IMR-90 (cell line): ENCODE data around the gene AARS1. TPM values are rescaled to one million over a fixed set of nuclear protein-coding genes. Genes with fewer than 3 reads are reported as not detected.

Experiments
- ATAC-seq: fragments of 200-7000 bp; cut with Tn5 transposase; 2 replicates; pipeline ENCODE4 v1.9.1; 2020; ENCODE audit warnings: low read depth, mild to moderate bottlenecking, moderate library complexity
- BruUV-seq: library from RNA; stranded (reverse); fragments of 400-500 nt; replicated peaks from 2 replicates; lab custom pipeline; 2021; lab: Mats Ljungman, UMichigan
- CTCF ChIA-PET: fragments of 300-600 bp; formaldehyde crosslinking; extraction: SDS; loops from one replicate; lab custom pipeline; 2021; ENCODE audit warnings: antibody characterized with exemption; lab: Yijun Ruan, JAX
- POLR2A ChIA-PET: fragments of 300-600 bp; sonication (Branson Sonifier 250); formaldehyde crosslinking; loops from one replicate; lab custom pipeline; 2022; ENCODE audit warnings: antibody characterized with exemption; ENCODE audit not compliant: unreplicated experiment; lab: Charles Lee
- DNase-seq: peaks from one replicate; pipeline ENCODE4 v3.0.0; 2013
- H2AFZ ChIP-seq: replicated peaks from 2 replicates; pipeline ENCODE3; 2013; ENCODE audit warnings: low read length, mild to moderate bottlenecking; ENCODE audit not compliant: poor library complexity
- H2AK5ac ChIP-seq: 2 replicates; pipeline ENCODE4 v1.6.1; 2013; ENCODE audit warnings: low read depth, low read length, inconsistent platforms
- H2AK9ac ChIP-seq: replicated peaks from 2 replicates; pipeline ENCODE3; 2013; ENCODE audit warnings: mild to moderate bottlenecking, low read depth, low read length, moderate library complexity; ENCODE audit not compliant: poor library complexity
- H2BK120ac ChIP-seq: 2 replicates; pipeline ENCODE4 v1.6.1; 2013; ENCODE audit warnings: low read depth, low read length, inconsistent platforms
- H2BK15ac ChIP-seq: 3 replicates; pipeline ENCODE4 v1.6.1; 2013; ENCODE audit warnings: low read depth, low read length, inconsistent platforms
- H2BK20ac ChIP-seq: 2 replicates; pipeline ENCODE4 v1.6.1; 2013; ENCODE audit warnings: low read depth, mild to moderate bottlenecking, inconsistent platforms, low read length, moderate library complexity
- H2BK5ac ChIP-seq: 2 replicates; pipeline ENCODE4 v1.6.1; 2013; ENCODE audit warnings: mild to moderate bottlenecking, low read depth, low read length, inconsistent platforms; ENCODE audit not compliant: poor library complexity, severe bottlenecking
- H3K14ac ChIP-seq: replicated peaks from 2 replicates; pipeline ENCODE4 v1.6.1; 2013; ENCODE audit warnings: low read depth, low read length, inconsistent platforms
- H3K18ac ChIP-seq: 2 replicates; pipeline ENCODE4 v1.6.1; 2013; ENCODE audit warnings: low read depth, low read length, control low read depth
- H3K23ac ChIP-seq: 2 replicates; pipeline ENCODE4 v1.6.1; 2013; ENCODE audit warnings: low read depth, low read length, inconsistent platforms
- H3K27ac ChIP-seq: 2 replicates; pipeline ENCODE4 v1.5.1; 2013; ENCODE audit warnings: mild to moderate bottlenecking, control low read depth, low read length; ENCODE audit not compliant: insufficient read depth
- H3K27me3 ChIP-seq: 2 replicates; pipeline ENCODE4 v1.6.1; 2013; ENCODE audit warnings: low read length; ENCODE audit not compliant: control insufficient read depth, insufficient read depth
- H3K36me3 ChIP-seq: 2 replicates; pipeline ENCODE4 v1.6.1; 2013; ENCODE audit warnings: low read length, mixed read lengths; ENCODE audit not compliant: control insufficient read depth, insufficient read depth
- H3K4ac ChIP-seq: 2 replicates; pipeline ENCODE4 v1.6.1; 2013; ENCODE audit warnings: low read depth, low read length, inconsistent platforms
- H3K4me1 ChIP-seq: 2 replicates; pipeline ENCODE4 v1.6.1; 2013; ENCODE audit warnings: low read length, mixed read lengths; ENCODE audit not compliant: control insufficient read depth, insufficient read depth
- H3K4me2 ChIP-seq: 2 replicates; pipeline ENCODE4 v1.6.1; 2013; ENCODE audit warnings: low read depth, mild to moderate bottlenecking, control low read depth, low read length, moderate library complexity
- H3K4me3 ChIP-seq: 2 replicates; pipeline ENCODE4 v1.5.1; 2013; ENCODE audit warnings: low read depth, mild to moderate bottlenecking, control low read depth, low read length, moderate library complexity; ENCODE audit not compliant: insufficient read depth
- H3K56ac ChIP-seq: 2 replicates; pipeline ENCODE4 v1.6.1; 2013; ENCODE audit warnings: low read length, inconsistent platforms; ENCODE audit not compliant: insufficient read depth; ENCODE audit errors: extremely low read depth
- H3K79me1 ChIP-seq, 2 experiments: 2 replicates each; pipeline ENCODE4 v1.6.1; 2013; ENCODE audit warnings: low read length in 2 of 2, inconsistent platforms in 1 of 2, low read depth in 1 of 2
- H3K9ac ChIP-seq: 2 replicates; pipeline ENCODE4 v1.6.1; 2013; ENCODE audit warnings: low read depth, low read length, control low read depth
- H3K9me1 ChIP-seq: 2 replicates; pipeline ENCODE4 v1.6.1; 2013; ENCODE audit warnings: low read length, inconsistent platforms; ENCODE audit not compliant: insufficient read depth
- H3K9me3 ChIP-seq: 2 replicates; pipeline ENCODE4 v1.6.1; 2013; ENCODE audit warnings: low read length; ENCODE audit not compliant: control insufficient read depth, insufficient read depth
- H4K20me1 ChIP-seq: 2 replicates; pipeline ENCODE4 v1.6.1; 2013; ENCODE audit warnings: low read length, inconsistent platforms; ENCODE audit not compliant: insufficient read depth
- H4K5ac ChIP-seq: 2 replicates; pipeline ENCODE4 v1.6.1; 2013; ENCODE audit warnings: mild to moderate bottlenecking, low read depth, low read length, control low read depth
- H4K8ac ChIP-seq, 2 experiments: 2 replicates each; pipeline ENCODE4 v1.6.1; 2013; ENCODE audit warnings: low read depth in 2 of 2, low read length in 2 of 2, control low read depth in 1 of 2, inconsistent platforms in 1 of 2
- H4K91ac ChIP-seq: 2 replicates; pipeline ENCODE4 v1.6.1; 2013; ENCODE audit warnings: low read depth, low read length, inconsistent platforms; ENCODE audit not compliant: insufficient read depth
- BHLHE40 ChIP-seq: fragments of 150-350 bp; IDR thresholded peaks from 2 replicates; pipeline ENCODE4 v1.6.1; 2016; ENCODE audit warnings: mild to moderate bottlenecking, low read depth, low read length
- CEBPB ChIP-seq: IDR thresholded peaks from 2 replicates; pipeline ENCODE4 v1.6.1; 2012; ENCODE audit warnings: low read depth, low read length, improper control_type of control experiment
- CHD1 ChIP-seq: IDR thresholded peaks from 2 replicates; pipeline ENCODE4 v1.6.1; 2012; ENCODE audit warnings: low read depth, low read length, improper control_type of control experiment
- FOS ChIP-seq: fragments of 150-350 bp; IDR thresholded peaks from 2 replicates; pipeline ENCODE4 v1.6.1; 2016; ENCODE audit warnings: low read depth, low read length
- MAFK ChIP-seq: IDR thresholded peaks from 2 replicates; pipeline ENCODE4 v1.6.1; 2012; ENCODE audit warnings: low read depth, low read length, improper control_type of control experiment
- MAZ ChIP-seq: IDR thresholded peaks from 2 replicates; pipeline ENCODE4 v1.6.1; 2012; ENCODE audit warnings: low read depth, mild to moderate bottlenecking, low read length, improper control_type of control experiment, moderate library complexity, borderline replicate concordance
- MXI1 ChIP-seq: IDR thresholded peaks from 2 replicates; pipeline ENCODE4 v1.6.1; 2012; ENCODE audit warnings: low read depth, mild to moderate bottlenecking, low read length, moderate library complexity, borderline replicate concordance
- NFE2L2 ChIP-seq: fragments of 150-350 bp; IDR thresholded peaks from 2 replicates; pipeline ENCODE4 v1.6.1; 2016; ENCODE audit warnings: low read depth, mild to moderate bottlenecking, low read length
- POLR2A ChIP-seq: IDR thresholded peaks from 2 replicates; pipeline ENCODE4 v1.6.1; 2012; ENCODE audit warnings: mild to moderate bottlenecking, low read depth, low read length
- RAD21 ChIP-seq: IDR thresholded peaks from 2 replicates; pipeline ENCODE4 v1.6.1; 2012; ENCODE audit warnings: low read length, improper control_type of control experiment
- RFX5 ChIP-seq: IDR thresholded peaks from 2 replicates; pipeline ENCODE4 v1.8.0; 2012; ENCODE audit warnings: low read depth, mild to moderate bottlenecking, low read length, moderate library complexity
- SMC3 ChIP-seq: fragments of 150-350 bp; IDR thresholded peaks from 2 replicates; pipeline ENCODE4 v1.6.1; 2016; ENCODE audit warnings: low read depth, mild to moderate bottlenecking, antibody characterized with exemption, low read length, moderate library complexity
- WGBS, 2 experiments: methylation state at CpG; one replicate each; pipeline versions ENCODE4 v1.1.5 to v1.1.7; 2013; ENCODE audit warnings: missing lambda C conversion rate in 2 of 2; ENCODE audit not compliant: insufficient read length in 1 of 2; ENCODE audit errors: extremely low coverage in 2 of 2; 5-methylcytosine and 5-hydroxymethylcytosine counted together
- dilution Hi-C: fragments of 300-500 bp; cut with HindIII; formaldehyde crosslinking; loops from one replicate; pipeline ENCODE4 v1.14.3; 2018; ENCODE audit warnings: low sequenced_read_pairs; ENCODE audit not compliant: unreplicated experiment
- in situ Hi-C: fragments of 300-500 bp; cut with MboI; formaldehyde crosslinking; loops from 3 replicates; pipeline ENCODE4 v1.14.3; 2019; ENCODE audit warnings: low sequenced_read_pairs, inconsistent platforms, mixed read lengths
- intact Hi-C: fragments of 100-400 bp; cut with micrococcal nuclease; formaldehyde crosslinking; loops from 2 replicates; pipeline ENCODE4 v1.10.0; 2022
- polyA plus RNA-seq, 3 experiments: library from polyadenylated mRNA; depleted of rRNA; stranded (reverse); fragments of >200 nt; gene quantifications; 2 replicates each; pipeline ENCODE4 v1.2.3, GENCODE V29; 2012; ENCODE audit warnings: low replicate concordance in 1 of 3
- total RNA-seq: library from RNA; depleted of rRNA; stranded (reverse); fragments of >200 nt; gene quantifications from 2 replicates; pipeline ENCODE4 v1.2.3, GENCODE V29; 2012
- TF ChIP-seq, protein P1 (sequence below): conservative IDR thresholded peaks from 2 replicates; pipeline ENCODE4 v1.5.1; 2012; ENCODE audit warnings: mild to moderate bottlenecking, low read depth, low read length, improper control_type of control experiment
- TF ChIP-seq, protein P2 (sequence below): fragments of 150-350 bp; IDR thresholded peaks from 2 replicates; pipeline ENCODE4 v1.6.1; 2016; ENCODE audit warnings: low read depth, mild to moderate bottlenecking, low read length, moderate library complexity, borderline replicate concordance
- TF ChIP-seq, protein P3 (sequence below): fragments of 150-350 bp; IDR thresholded peaks from 2 replicates; pipeline ENCODE4 v1.6.1; 2017; ENCODE audit warnings: mild to moderate bottlenecking, antibody characterized with exemption, low read length, low read depth

The AARS1 gene
- total and polyA plus RNA-seq, 2 of the 4 experiments (the other 2 are of a cell fraction), result 104 to 139 TPM

DNA sequence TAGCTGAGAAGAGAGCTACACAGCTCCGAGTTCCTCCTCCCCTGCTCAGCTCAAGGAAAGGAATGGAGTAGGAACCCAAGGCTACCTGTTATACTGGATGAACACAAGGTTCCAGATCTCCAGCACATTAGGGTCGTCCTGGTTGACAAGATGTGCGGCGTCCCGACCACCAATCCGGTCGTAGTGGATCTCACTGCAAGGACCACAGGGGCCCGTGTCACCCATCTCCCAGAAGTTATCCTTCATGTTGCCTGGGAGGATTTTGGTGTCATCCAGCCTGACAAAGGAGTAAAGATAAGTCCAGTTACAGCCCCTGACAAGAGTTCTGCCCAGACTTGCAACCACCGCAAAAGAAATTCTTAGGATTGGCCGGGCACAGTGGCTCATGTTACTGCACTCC lies 17.6 kb downstream of the AARS1 start:
- TF ChIP-seq SMC3, result no peak
- TF ChIP-seq, protein P1, sequence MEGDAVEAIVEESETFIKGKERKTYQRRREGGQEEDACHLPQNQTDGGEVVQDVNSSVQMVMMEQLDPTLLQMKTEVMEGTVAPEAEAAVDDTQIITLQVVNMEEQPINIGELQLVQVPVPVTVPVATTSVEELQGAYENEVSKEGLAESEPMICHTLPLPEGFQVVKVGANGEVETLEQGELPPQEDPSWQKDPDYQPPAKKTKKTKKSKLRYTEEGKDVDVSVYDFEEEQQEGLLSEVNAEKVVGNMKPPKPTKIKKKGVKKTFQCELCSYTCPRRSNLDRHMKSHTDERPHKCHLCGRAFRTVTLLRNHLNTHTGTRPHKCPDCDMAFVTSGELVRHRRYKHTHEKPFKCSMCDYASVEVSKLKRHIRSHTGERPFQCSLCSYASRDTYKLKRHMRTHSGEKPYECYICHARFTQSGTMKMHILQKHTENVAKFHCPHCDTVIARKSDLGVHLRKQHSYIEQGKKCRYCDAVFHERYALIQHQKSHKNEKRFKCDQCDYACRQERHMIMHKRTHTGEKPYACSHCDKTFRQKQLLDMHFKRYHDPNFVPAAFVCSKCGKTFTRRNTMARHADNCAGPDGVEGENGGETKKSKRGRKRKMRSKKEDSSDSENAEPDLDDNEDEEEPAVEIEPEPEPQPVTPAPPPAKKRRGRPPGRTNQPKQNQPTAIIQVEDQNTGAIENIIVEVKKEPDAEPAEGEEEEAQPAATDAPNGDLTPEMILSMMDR, result no peak
- no peak for TF ChIP-seq RFX5
- TF ChIP-seq MAFK, result no peak
- TF ChIP-seq, protein P2, sequence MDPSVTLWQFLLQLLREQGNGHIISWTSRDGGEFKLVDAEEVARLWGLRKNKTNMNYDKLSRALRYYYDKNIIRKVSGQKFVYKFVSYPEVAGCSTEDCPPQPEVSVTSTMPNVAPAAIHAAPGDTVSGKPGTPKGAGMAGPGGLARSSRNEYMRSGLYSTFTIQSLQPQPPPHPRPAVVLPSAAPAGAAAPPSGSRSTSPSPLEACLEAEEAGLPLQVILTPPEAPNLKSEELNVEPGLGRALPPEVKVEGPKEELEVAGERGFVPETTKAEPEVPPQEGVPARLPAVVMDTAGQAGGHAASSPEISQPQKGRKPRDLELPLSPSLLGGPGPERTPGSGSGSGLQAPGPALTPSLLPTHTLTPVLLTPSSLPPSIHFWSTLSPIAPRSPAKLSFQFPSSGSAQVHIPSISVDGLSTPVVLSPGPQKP, result no peak
- no peak for TF ChIP-seq FOS
- TF ChIP-seq MAZ, result no peak
- TF ChIP-seq BHLHE40, result no peak
- TF ChIP-seq, protein P3, sequence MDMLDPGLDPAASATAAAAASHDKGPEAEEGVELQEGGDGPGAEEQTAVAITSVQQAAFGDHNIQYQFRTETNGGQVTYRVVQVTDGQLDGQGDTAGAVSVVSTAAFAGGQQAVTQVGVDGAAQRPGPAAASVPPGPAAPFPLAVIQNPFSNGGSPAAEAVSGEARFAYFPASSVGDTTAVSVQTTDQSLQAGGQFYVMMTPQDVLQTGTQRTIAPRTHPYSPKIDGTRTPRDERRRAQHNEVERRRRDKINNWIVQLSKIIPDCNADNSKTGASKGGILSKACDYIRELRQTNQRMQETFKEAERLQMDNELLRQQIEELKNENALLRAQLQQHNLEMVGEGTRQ, result no peak
- no peak for TF ChIP-seq NFE2L2
- TF ChIP-seq RAD21, result no peak
- TF ChIP-seq CHD1, result no peak
- TF ChIP-seq CEBPB, result no peak
- TF ChIP-seq MXI1, result no peak
- no peak for TF ChIP-seq POLR2A
- Histone ChIP-seq H3K27me3 (no peaks in the 10 kb centered on the region), H3K4ac (no peak overlapping the region), H3K36me3 (peaks cover 76% of the 10 kb centered on the region), H3K23ac (no peak overlapping the region), H3K4me3 (no peak overlapping the region), H2AFZ (no peak overlapping the region), H2BK5ac (no peak overlapping the region), H3K9ac (no peak overlapping the region), H3K4me2 (no peak overlapping the region), H3K4me1 (no peaks in the 10 kb centered on the region), H3K56ac (no peak overlapping the region), H2BK15ac (no peak overlapping the region), H3K79me1 (peaks cover 9 to 25% of the 10 kb centered on the region in 2 experiments; a peak in 3 of 4 replicates), H4K5ac (no peak overlapping the region), H3K27ac (no peak overlapping the region), H2BK20ac (no peak overlapping the region), H3K14ac (no peak overlapping the region), H3K18ac (no peak overlapping the region), H3K9me3 (no peaks in the 10 kb centered on the region), H3K9me1 (no peaks in the 10 kb centered on the region), H4K20me1 (peaks cover 23% of the 10 kb centered on the region; the same call in 1 of the 2 replicates), H4K8ac (no peak overlapping the region), H4K91ac (no peak overlapping the region), H2AK9ac (no peak overlapping the region), H2BK120ac (no peak overlapping the region), H2AK5ac (no peak overlapping the region)
- DNase-seq (no peak), ATAC-seq (no peak)
- WGBS, 2 experiments, result no CpG with 5 or more reads among the region's 10 CpGs
- ChIA-PET POLR2A (interaction anchor here (0.6 kb wide), 1 partner anchor 9 kb away, joined by 3 read pairs; no protein-coding TSS in a partner anchor), CTCF (no interaction called here)
- dilution Hi-C loops (no loop called here), intact Hi-C loops (no loop called here), in situ Hi-C loops (no loop called here)
- no TSS peak for BruUV-seq
